HG02798 (cell line): ENCODE results near the gene CRYL1.

Experiments
- ATAC-seq: cut with Tn5 transposase; IDR thresholded peaks from one replicate; pipeline ENCODE4 v1.9.1; 2021; ENCODE audit warnings: mild to moderate bottlenecking; ENCODE audit not compliant: unreplicated experiment, poor library complexity

Gene CRYL1

GRCh38 chr13:20430296-20430695, 95.4 kb downstream of the CRYL1 start:
- ATAC-seq: no peak

GRCh38 chr13:20429682-20430081, 96.0 kb downstream of the CRYL1 start:
- no peak for ATAC-seq

- ATAC-seq: no peak
Observed at GRCh38 chr13:20428666-20429644, 96.7 kb downstream of the CRYL1 start.

- ATAC-seq: no peak
Observed at GRCh38 chr13:20426766-20427448, 98.8 kb downstream of the CRYL1 start.

GRCh38 chr13:20425819-20426219, 99.8 kb downstream of the CRYL1 start:
- peak; percentile 60 for ATAC-seq

- no peak for ATAC-seq
Observed at GRCh38 chr13:20424949-20425348, 100.7 kb downstream of the CRYL1 start.

GRCh38 chr13:20424559-20424852, 101.2 kb downstream of the CRYL1 start:
- no peak for ATAC-seq

- no peak for ATAC-seq
Observed at GRCh38 chr13:20422362-20422761, 103.3 kb downstream of the CRYL1 start.

GRCh38 chr13:20420938-20421337, 104.7 kb downstream of the CRYL1 start:
- no peak for ATAC-seq

GRCh38 chr13:20418953-20419352, 106.7 kb downstream of the CRYL1 start:
- no peak for ATAC-seq

- no peak for ATAC-seq
Observed at GRCh38 chr13:20416223-20416745, 109.4 kb downstream of the CRYL1 start.

- ATAC-seq: no peak
Observed at GRCh38 chr13:20415694-20416107, 110.0 kb downstream of the CRYL1 start.

- ATAC-seq: no peak
Observed at GRCh38 chr13:20415306-20415679, 110.4 kb downstream of the CRYL1 start.

- ATAC-seq: no peak
Observed at GRCh38 chr13:20414546-20415305, 110.9 kb downstream of the CRYL1 start.

GRCh38 chr13:20412691-20413355, 112.8 kb downstream of the CRYL1 start:
- ATAC-seq: no peak

GRCh38 chr13:20411638-20412342, 113.9 kb downstream of the CRYL1 start:
- peak; percentile 97 for ATAC-seq

GRCh38 chr13:20410726-20411125, 114.9 kb downstream of the CRYL1 start:
- no peak for ATAC-seq

GRCh38 chr13:20408181-20408580, 117.5 kb downstream of the CRYL1 start:
- no peak for ATAC-seq

GRCh38 chr13:20407759-20408158, 117.9 kb downstream of the CRYL1 start:
- ATAC-seq: no peak

- no peak for ATAC-seq
Observed at GRCh38 chr13:20405691-20406090, 120.0 kb downstream of the CRYL1 start.
